ENCODE results near the gene OSBPL9.

DNA sequence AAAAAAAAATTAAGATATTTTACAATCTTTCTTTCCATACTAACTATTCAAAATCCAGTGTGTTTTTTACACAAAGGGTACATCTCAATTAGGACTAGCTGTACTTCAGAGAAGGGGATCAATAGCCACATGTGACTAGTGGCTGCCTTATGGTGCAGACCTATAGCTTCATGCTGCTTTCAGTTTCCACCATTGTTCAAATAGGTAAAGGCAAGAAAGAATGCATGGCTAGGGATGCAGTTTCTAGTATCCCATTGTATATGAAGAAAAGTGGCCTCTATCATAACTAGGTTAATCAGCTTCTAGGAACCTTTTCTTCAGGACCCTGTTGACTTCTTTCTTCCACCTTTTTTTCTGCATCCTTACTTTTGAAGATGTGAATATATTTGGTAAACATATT is 35.7 kb downstream of the OSBPL9 start:
- TF ChIP-seq CTCF (IDR thresholded peaks at IDR 0.05; ENCODE audit: low read length) = no peak
- no peak for TF ChIP-seq EZH2 (IDR thresholded peaks at IDR 0.05; ENCODE audit: borderline replicate concordance, low read length)

Measured in OCI-LY1 (cell line).